Ishikawa (cell line): ENCODE data around the gene HMGN3.

Experiments used
- CEBPB ChIP-seq: IDR thresholded peaks from 2 replicates; pipeline ENCODE4 v1.6.1; 2012
- EP300 ChIP-seq: IDR thresholded peaks from 2 replicates; pipeline ENCODE4 v1.6.1; 2012; ENCODE audit warnings: borderline replicate concordance
- FOXM1 ChIP-seq: IDR thresholded peaks from 2 replicates; pipeline ENCODE4 v1.6.1; 2012; ENCODE audit warnings: low read depth, borderline replicate concordance
- NFIC ChIP-seq: IDR thresholded peaks from 2 replicates; pipeline ENCODE4 v1.6.1; 2012
- RAD21 ChIP-seq: IDR thresholded peaks from 2 replicates; pipeline ENCODE4 v1.6.1; 2012; ENCODE audit warnings: low read depth
- TAF1 ChIP-seq: IDR thresholded peaks from 2 replicates; pipeline ENCODE4 v1.6.1; 2012; ENCODE audit warnings: low read depth, mild to moderate bottlenecking
- TCF12 ChIP-seq: IDR thresholded peaks from 2 replicates; pipeline ENCODE4 v1.6.1; 2012; ENCODE audit warnings: low read depth
- TEAD4 ChIP-seq: IDR thresholded peaks from 2 replicates; pipeline ENCODE4 v1.6.1; 2012
- YY1 ChIP-seq: IDR thresholded peaks from 2 replicates; pipeline ENCODE4 v1.6.1; 2012; ENCODE audit warnings: low read depth
- ZBTB7A ChIP-seq: IDR thresholded peaks from 2 replicates; pipeline ENCODE4 v1.6.1; 2012; ENCODE audit warnings: low read depth
- TF ChIP-seq, protein P1 (sequence below): IDR thresholded peaks from 2 replicates; pipeline ENCODE4 v1.6.1; 2012; ENCODE audit warnings: low read depth, mild to moderate bottlenecking
- TF ChIP-seq, protein P2 (sequence below): IDR thresholded peaks from 2 replicates; pipeline ENCODE4 v1.6.1; 2012

The HMGN3 gene

DNA sequence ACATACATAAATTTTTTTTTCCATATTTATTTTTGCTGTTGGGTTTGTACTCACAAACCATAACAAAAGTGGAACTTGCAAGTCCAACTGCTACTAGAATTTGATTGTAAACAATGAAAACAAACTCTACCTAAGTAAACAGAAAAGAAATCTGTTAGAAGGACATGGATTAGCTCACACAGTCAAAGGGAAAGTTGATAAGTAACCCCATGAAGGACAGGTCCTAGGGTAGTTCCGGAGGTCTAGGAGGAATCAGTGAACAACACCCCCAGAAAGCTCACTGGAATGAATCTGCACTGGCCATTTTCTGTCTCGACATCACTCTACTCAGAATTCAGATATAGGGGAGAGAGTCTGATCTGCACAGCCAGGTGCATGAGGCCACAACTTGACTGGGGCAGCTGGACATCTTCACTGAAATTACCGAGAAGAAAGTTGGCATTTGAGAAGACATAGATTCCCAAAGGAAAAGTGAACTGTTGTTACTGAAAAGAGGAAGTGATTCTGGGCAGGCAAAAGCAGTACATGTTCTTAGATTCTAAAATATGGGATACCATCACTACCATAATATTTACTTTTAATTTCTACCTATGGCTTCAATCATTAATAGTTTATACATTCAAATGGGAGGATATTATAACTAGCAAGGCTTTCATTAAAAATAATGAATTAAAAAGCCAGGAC is 76.4 kb downstream of the HMGN3 start:
- TF ChIP-seq ZBTB7A, result no peak
- TF ChIP-seq, protein P1, sequence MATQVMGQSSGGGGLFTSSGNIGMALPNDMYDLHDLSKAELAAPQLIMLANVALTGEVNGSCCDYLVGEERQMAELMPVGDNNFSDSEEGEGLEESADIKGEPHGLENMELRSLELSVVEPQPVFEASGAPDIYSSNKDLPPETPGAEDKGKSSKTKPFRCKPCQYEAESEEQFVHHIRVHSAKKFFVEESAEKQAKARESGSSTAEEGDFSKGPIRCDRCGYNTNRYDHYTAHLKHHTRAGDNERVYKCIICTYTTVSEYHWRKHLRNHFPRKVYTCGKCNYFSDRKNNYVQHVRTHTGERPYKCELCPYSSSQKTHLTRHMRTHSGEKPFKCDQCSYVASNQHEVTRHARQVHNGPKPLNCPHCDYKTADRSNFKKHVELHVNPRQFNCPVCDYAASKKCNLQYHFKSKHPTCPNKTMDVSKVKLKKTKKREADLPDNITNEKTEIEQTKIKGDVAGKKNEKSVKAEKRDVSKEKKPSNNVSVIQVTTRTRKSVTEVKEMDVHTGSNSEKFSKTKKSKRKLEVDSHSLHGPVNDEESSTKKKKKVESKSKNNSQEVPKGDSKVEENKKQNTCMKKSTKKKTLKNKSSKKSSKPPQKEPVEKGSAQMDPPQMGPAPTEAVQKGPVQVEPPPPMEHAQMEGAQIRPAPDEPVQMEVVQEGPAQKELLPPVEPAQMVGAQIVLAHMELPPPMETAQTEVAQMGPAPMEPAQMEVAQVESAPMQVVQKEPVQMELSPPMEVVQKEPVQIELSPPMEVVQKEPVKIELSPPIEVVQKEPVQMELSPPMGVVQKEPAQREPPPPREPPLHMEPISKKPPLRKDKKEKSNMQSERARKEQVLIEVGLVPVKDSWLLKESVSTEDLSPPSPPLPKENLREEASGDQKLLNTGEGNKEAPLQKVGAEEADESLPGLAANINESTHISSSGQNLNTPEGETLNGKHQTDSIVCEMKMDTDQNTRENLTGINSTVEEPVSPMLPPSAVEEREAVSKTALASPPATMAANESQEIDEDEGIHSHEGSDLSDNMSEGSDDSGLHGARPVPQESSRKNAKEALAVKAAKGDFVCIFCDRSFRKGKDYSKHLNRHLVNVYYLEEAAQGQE, result no peak
- TF ChIP-seq, protein P2, sequence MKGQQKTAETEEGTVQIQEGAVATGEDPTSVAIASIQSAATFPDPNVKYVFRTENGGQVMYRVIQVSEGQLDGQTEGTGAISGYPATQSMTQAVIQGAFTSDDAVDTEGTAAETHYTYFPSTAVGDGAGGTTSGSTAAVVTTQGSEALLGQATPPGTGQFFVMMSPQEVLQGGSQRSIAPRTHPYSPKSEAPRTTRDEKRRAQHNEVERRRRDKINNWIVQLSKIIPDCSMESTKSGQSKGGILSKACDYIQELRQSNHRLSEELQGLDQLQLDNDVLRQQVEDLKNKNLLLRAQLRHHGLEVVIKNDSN, result no peak

DNA sequence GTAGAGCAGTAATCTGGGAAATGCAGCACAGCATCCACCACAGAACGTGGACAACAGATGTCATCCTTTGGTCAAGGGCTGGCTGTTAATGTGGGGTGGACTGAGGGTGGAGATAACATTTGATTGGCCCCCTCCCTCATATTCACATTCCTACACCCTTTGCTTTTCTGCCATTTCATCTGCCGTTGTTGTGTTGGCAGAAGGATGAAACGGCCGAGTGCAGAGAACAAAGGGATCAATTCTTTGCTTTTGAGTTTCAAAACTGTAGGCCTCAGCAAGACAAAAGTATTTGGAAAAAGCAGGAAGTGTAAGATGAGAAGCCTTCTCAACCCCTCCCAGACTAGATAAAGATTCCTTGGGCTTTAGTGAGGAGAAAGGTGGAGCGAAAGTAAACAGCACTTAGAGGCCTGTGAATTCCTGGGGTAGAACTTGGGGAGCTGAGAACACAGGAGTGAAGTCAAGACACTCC is 82.2 kb downstream of the HMGN3 start:
- no peak for TF ChIP-seq EP300
- TF ChIP-seq CEBPB, result no peak
- no peak for TF ChIP-seq TAF1
- no peak for TF ChIP-seq ZBTB7A
- no peak for TF ChIP-seq FOXM1
- no peak for TF ChIP-seq RAD21
- TF ChIP-seq TCF12, result no peak
- TF ChIP-seq NFIC, result no peak
- no peak for TF ChIP-seq TEAD4
- no peak for TF ChIP-seq YY1
